Upper lobe of left lung (tissue), 6 donors: Measurements from ENCODE around the gene AHSA1. TPM values are rescaled to one million over a fixed set of nuclear protein-coding genes. Genes with fewer than 3 reads are reported as not detected.

ENCODE experiments used
- ATAC-seq, 2 donors: fragments of 200-7000 bp; cut with Tn5 transposase; one replicate each; pipeline ENCODE4 v1.9.1; 2022; ENCODE audit warnings: mild to moderate bottlenecking in 2 of 2, moderate library complexity in 2 of 2; ENCODE audit not compliant: low FRiP score in 2 of 2
- DNase-seq, 2 donors: peaks; one replicate each; pipeline ENCODE4 v3.0.0-alpha.2; 2019 to 2020
- H3K27ac ChIP-seq, 4 donors: fragments of 200-600 bp; sonication (generic); one replicate each; pipeline ENCODE4 v1.5.1; 2016 to 2019
- H3K27me3 ChIP-seq, 4 donors: fragments of 200-600 bp; sonication (generic); one replicate each; pipeline ENCODE4 v1.5.1; 2017 to 2019
- H3K36me3 ChIP-seq, 4 donors: fragments of 200-600 bp; sonication (generic); one replicate each; pipeline ENCODE4 v1.5.1; 2016 to 2019
- H3K4me1 ChIP-seq, 4 donors: fragments of 200-600 bp; sonication (generic); one replicate each; pipeline ENCODE4 v1.5.1; 2018 to 2019
- H3K4me3 ChIP-seq, 4 donors: fragments of 200-600 bp; sonication (generic); one replicate each; pipeline ENCODE4 v1.5.1; 2017 to 2019; ENCODE audit warnings: mild to moderate bottlenecking in 2 of 4, moderate library complexity in 1 of 4
- H3K9me3 ChIP-seq, 4 donors: fragments of 200-600 bp; sonication (generic); one replicate each; pipeline ENCODE4 v1.5.1; 2018 to 2019
- CTCF ChIP-seq, 6 experiments: fragments of 450-650 bp in 4 of 6; fragments of 200-600 bp in 2 of 6; sonication (generic) in 2 of 6; IDR thresholded peaks; one replicate each; pipeline ENCODE4 v1.5.1; 2016 to 2019; ENCODE audit warnings: antibody characterized with exemption in 6 of 6
- EP300 ChIP-seq, 4 donors: sonication (generic); formaldehyde crosslinking; IDR thresholded peaks; one replicate each; pipeline ENCODE4 v1.5.1; 2017; ENCODE audit warnings: antibody characterized with exemption in 4 of 4, control low read depth in 2 of 4
- POLR2A ChIP-seq, 4 donors: fragments of 450-650 bp; IDR thresholded peaks; one replicate each; pipeline ENCODE4 v1.5.1; 2016 to 2017; ENCODE audit warnings: antibody characterized with exemption in 4 of 4, mild to moderate bottlenecking in 2 of 4
- POLR2AphosphoS5 ChIP-seq, 2 donors: sonication (generic); formaldehyde crosslinking; IDR thresholded peaks; one replicate each; pipeline ENCODE4 v1.5.1; 2017; ENCODE audit warnings: antibody characterized with exemption in 2 of 2
- WGBS, 2 donors: methylation state at CpG; one replicate each; pipeline ENCODE4 v1.1.5; 2017 to 2018; 5-methylcytosine and 5-hydroxymethylcytosine counted together
- total RNA-seq, 6 donors: library from RNA; depleted of rRNA in 4 of 6; stranded (reverse); fragments of >200 nt in 4 of 6; gene quantifications; one replicate each; pipeline versions ENCODE4 v1.1.0 to v1.2.1, GENCODE V29; 2016 to 2021
- donor health status: DM: no; HTN: no; CAD: no; lungs with moderate emphysema.
- donor health status: DM: no; HTN: yes; CAD: no; lungs with severe emphysema.

The AHSA1 gene
- total RNA-seq, 6 donors from 2014 or later: 41.9 to 110 (median 93.3) TPM

GRCh38 chr14:77439861-77440260 lies 18.0 kb upstream of the AHSA1 start:
- TF ChIP-seq CTCF (IDR thresholded peaks at IDR 0.05): no peak
- no peak for TF ChIP-seq EP300 (IDR thresholded peaks at IDR 0.05)
- TF ChIP-seq POLR2AphosphoS5 (IDR thresholded peaks at IDR 0.05): no peak
- no peak for TF ChIP-seq POLR2A (IDR thresholded peaks at IDR 0.05)
- H3K27me3 ChIP-seq: no peaks in the 10 kb centered on the region
- no peak overlapping the region for H3K4me3 ChIP-seq
- H3K27ac ChIP-seq: no peak overlapping the region
- DNase-seq (no peak), ATAC-seq (no peak)
- no peaks in the 10 kb centered on the region for H3K9me3 ChIP-seq
- WGBS, 2 donors: 94 to 95% methylated on average over 4 of the region's 4 CpGs
- peaks cover 43 to 98% (median 53%) of the 10 kb centered on the region in 4 donors for H3K36me3 ChIP-seq
- no peaks in the 10 kb centered on the region for H3K4me1 ChIP-seq

- Histone ChIP-seq H3K36me3 (peaks cover 34 to 97% (median 46%) of the 10 kb centered on the region in 4 donors), H3K27me3 (no peaks in the 10 kb centered on the region), H3K27ac (no peak overlapping the region), H3K4me1 (no peaks in the 10 kb centered on the region), H3K4me3 (no peak overlapping the region), H3K9me3 (no peaks in the 10 kb centered on the region)
- TF ChIP-seq POLR2A (IDR thresholded peaks at IDR 0.05) (no peak), POLR2AphosphoS5 (IDR thresholded peaks at IDR 0.05) (no peak)
- WGBS, 2 donors: 92 to 97% methylated on average over 2 of the region's 2 CpGs
- DNase-seq: no peak
- ATAC-seq: no peak
Measured at GRCh38 chr14:77442196-77442595, 15.7 kb upstream of the AHSA1 start.

- no peak for ATAC-seq
- Histone ChIP-seq H3K27me3 (no peaks in the 10 kb centered on the region), H3K4me3 (peak overlapping the region in 3 of 4 donors; percentile 75 to 99 (median 83)), H3K9me3 (no peaks in the 10 kb centered on the region), H3K27ac (no peak overlapping the region), H3K36me3 (peaks cover 6 to 44% (median 22%) of the 10 kb centered on the region in 4 donors), H3K4me1 (peaks cover 17 to 26% (median 21%) of the 10 kb centered on the region in 4 donors)
- WGBS, 2 donors: 65 to 76% methylated on average over 2 of the region's 2 CpGs
- no peak for DNase-seq
- no peak for TF ChIP-seq CTCF (IDR thresholded peaks at IDR 0.05)
- no peak for TF ChIP-seq POLR2AphosphoS5 (IDR thresholded peaks at IDR 0.05)
Measured at GRCh38 chr14:77455966-77456640, 1.8 kb upstream of the AHSA1 start.

GRCh38 chr14:77457115-77457521 lies 775 bp upstream of the AHSA1 start:
- H3K9me3 ChIP-seq: no peaks in the 10 kb centered on the region
- TF ChIP-seq CTCF (IDR thresholded peaks at IDR 0.05) (no peak), POLR2A (IDR thresholded peaks at IDR 0.05) (peak in 2 of 4 donors; percentile 68)
- peak overlapping the region; percentile 75 to 99 (median 80) for H3K4me3 ChIP-seq
- H3K27ac ChIP-seq: peak overlapping the region; percentile 84 to 97 (median 90)
- peaks cover 17 to 26% (median 21%) of the 10 kb centered on the region in 4 donors for H3K4me1 ChIP-seq
- 0% methylated on average over 16 to 18 of the region's 18 CpGs for WGBS, 2 donors
- ATAC-seq (peak in 1 of 2 donors; percentile 5), DNase-seq (no peak)
- H3K36me3 ChIP-seq: peaks cover 11 to 44% (median 27%) of the 10 kb centered on the region in 4 donors
- H3K27me3 ChIP-seq: no peaks in the 10 kb centered on the region

GRCh38 chr14:77458249-77458950 lies 507 bp downstream of the AHSA1 start:
- Histone ChIP-seq H3K4me1 (peaks cover 17 to 26% (median 21%) of the 10 kb centered on the region in 4 donors), H3K27ac (peak overlapping the region; percentile 84 to 97 (median 90)), H3K36me3 (peaks cover 17 to 44% (median 37%) of the 10 kb centered on the region in 4 donors), H3K4me3 (peak overlapping the region; percentile 75 to 99 (median 88)), H3K27me3 (no peaks in the 10 kb centered on the region), H3K9me3 (no peaks in the 10 kb centered on the region)
- peak; percentile 13 to 49 for ATAC-seq
- DNase-seq: peak in 1 of 2 donors; percentile 31
- peak in 1 of 4 donors; percentile 10 for TF ChIP-seq POLR2A (IDR thresholded peaks at IDR 0.05)
- TF ChIP-seq CTCF (IDR thresholded peaks at IDR 0.05): peak in 1 of 6 experiments; percentile 10
- no peak for TF ChIP-seq POLR2AphosphoS5 (IDR thresholded peaks at IDR 0.05)
- 1% methylated on average over 14 to 17 of the region's 29 CpGs for WGBS, 2 donors
